Measurements from ENCODE around the gene ONECUT3. TPM values are rescaled to one million over a fixed set of nuclear protein-coding genes. Genes with fewer than 3 reads are reported as not detected.

ONECUT3 gene
- total and polyA plus RNA-seq, 11 donors: not detected

- ATAC-seq (no peak), DNase-seq (no peak)
- Histone ChIP-seq H3K27ac (no peak overlapping the region), H3K36me3 (no peaks in the 10 kb centered on the region), H3K27me3 (peaks cover 69 to 100% (median 91%) of the 10 kb centered on the region in 9 donors), H3K4me1 (peaks cover 0 to 4% (median 0%) of the 10 kb centered on the region in 12 donors), H3K4me3 (no peak overlapping the region), H3K9me3 (peaks cover 0 to 5% (median 2%) of the 10 kb centered on the region in 12 donors)
- TF ChIP-seq CTCF (IDR thresholded peaks at IDR 0.05): no peak
- no peak for TF ChIP-seq POLR2A (IDR thresholded peaks at IDR 0.05)
- intact Hi-C loops (cut with DNase I): loop anchor here in 7 of 10 donors (5.0 to 10.0 kb wide), 5 partner anchors 91 to 221 kb away; partner anchors contain the start of gene UQCR11 (in 1 of the 7)
- 2 to 15% (median 9%) methylated on average over 11 to 33 of the region's 33 CpGs for WGBS, 4 donors
Measured at GRCh38 chr19:1765232-1765903, 12.1 kb downstream of the ONECUT3 start.

- H3K9me3 ChIP-seq: peaks cover 0 to 13% (median 10%) of the 10 kb centered on the region in 12 donors
- peaks cover 0 to 4% (median 0%) of the 10 kb centered on the region in 12 donors for H3K4me1 ChIP-seq
- TF ChIP-seq CTCF (IDR thresholded peaks at IDR 0.05): no peak
- no peak for TF ChIP-seq POLR2A (IDR thresholded peaks at IDR 0.05)
- no peak for DNase-seq
- H3K27me3 ChIP-seq: peaks cover 67 to 100% (median 86%) of the 10 kb centered on the region in 9 donors
- no peak for ATAC-seq
- no peak overlapping the region for H3K27ac ChIP-seq
- WGBS, 4 donors: 3 to 6% (median 3%) methylated on average over 38 of the region's 38 CpGs
- intact Hi-C loops (cut with DNase I): loop anchor here in 8 of 10 donors (2.0 to 10.0 kb wide), 6 partner anchors 91 to 221 kb away; partner anchors contain the start of gene UQCR11 (in 1 of the 8)
- H3K4me3 ChIP-seq: no peak overlapping the region
- no peaks in the 10 kb centered on the region for H3K36me3 ChIP-seq
Measured at GRCh38 chr19:1765904-1766799, 12.8 kb downstream of the ONECUT3 start.

GRCh38 chr19:1766800-1767352 lies 13.6 kb downstream of the ONECUT3 start:
- peaks cover 0 to 4% (median 0%) of the 10 kb centered on the region in 12 donors for H3K4me1 ChIP-seq
- no peak overlapping the region for H3K4me3 ChIP-seq
- no peak overlapping the region for H3K27ac ChIP-seq
- no peak for DNase-seq
- peaks cover 0 to 19% (median 14%) of the 10 kb centered on the region in 12 donors for H3K9me3 ChIP-seq
- no peaks in the 10 kb centered on the region for H3K36me3 ChIP-seq
- peaks cover 63 to 100% (median 79%) of the 10 kb centered on the region in 9 donors for H3K27me3 ChIP-seq
- intact Hi-C loops (cut with DNase I): loop anchor here (1.0 to 10.0 kb wide), 8 partner anchors 92 to 222 kb away; partner anchors contain the start of gene UQCR11 (in 1 of the 10)
- TF ChIP-seq CTCF (IDR thresholded peaks at IDR 0.05) (no peak), POLR2A (IDR thresholded peaks at IDR 0.05) (no peak)
- WGBS, 4 donors: 15 to 22% (median 18%) methylated on average over 10 of the region's 10 CpGs
- peak in 1 of 4 donors; percentile 32 for ATAC-seq

All from heart left ventricle (tissue), 16 donors.